Measurements from ENCODE around the gene ABCC8.

The ABCC8 gene

DNA sequence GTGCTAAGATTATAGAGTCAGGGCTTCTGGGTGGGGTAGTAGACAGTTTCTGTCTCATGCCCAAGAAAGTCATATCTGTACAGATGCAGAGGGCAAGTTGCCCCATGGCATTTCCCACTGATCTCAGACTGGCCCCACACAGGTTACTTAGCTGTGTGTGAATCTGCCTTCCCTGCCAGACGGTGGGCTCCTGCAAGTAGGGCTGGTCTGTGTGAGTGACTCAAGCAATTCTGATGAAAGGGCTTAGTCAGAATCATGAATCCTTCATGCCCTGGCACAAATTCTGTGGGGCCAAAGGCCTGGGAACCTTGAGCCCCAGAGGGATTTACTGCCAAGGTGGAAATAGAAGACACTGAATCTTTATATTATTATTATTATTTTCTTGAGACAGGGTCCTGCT lies 37.2 kb upstream of the ABCC8 start:
- TF ChIP-seq, protein P1, sequence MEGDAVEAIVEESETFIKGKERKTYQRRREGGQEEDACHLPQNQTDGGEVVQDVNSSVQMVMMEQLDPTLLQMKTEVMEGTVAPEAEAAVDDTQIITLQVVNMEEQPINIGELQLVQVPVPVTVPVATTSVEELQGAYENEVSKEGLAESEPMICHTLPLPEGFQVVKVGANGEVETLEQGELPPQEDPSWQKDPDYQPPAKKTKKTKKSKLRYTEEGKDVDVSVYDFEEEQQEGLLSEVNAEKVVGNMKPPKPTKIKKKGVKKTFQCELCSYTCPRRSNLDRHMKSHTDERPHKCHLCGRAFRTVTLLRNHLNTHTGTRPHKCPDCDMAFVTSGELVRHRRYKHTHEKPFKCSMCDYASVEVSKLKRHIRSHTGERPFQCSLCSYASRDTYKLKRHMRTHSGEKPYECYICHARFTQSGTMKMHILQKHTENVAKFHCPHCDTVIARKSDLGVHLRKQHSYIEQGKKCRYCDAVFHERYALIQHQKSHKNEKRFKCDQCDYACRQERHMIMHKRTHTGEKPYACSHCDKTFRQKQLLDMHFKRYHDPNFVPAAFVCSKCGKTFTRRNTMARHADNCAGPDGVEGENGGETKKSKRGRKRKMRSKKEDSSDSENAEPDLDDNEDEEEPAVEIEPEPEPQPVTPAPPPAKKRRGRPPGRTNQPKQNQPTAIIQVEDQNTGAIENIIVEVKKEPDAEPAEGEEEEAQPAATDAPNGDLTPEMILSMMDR (conservative IDR thresholded peaks at IDR 0.05; ENCODE audit: control insufficient read depth, insufficient read depth, low read depth, low read length): no peak
- H3K4me3 ChIP-seq (ENCODE audit: control insufficient read depth, low read depth, low read length): no peak overlapping the region
- DNase-seq (ENCODE audit: low read depth): peak; percentile 44

DNA sequence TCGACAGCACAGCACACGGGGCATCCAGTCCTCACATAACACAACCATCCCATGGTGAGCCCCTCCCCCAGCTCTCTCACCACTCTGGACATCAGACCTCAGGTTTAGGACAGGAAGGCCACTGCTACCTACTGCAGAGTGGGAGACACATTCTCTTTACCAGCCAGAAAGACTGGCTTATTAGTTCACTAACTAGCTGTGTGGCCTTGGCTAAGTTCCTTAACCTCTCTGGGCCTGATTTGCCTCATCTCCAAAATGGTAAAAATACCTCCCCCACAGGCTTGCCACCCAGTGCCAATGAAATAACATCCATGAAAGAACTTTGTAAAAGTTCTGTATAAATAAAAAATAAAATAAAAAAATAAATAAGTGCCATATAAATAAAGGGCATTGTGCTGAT lies 35.5 kb upstream of the ABCC8 start:
- DNase-seq (ENCODE audit: low read depth): no peak
- H3K4me3 ChIP-seq (ENCODE audit: control insufficient read depth, low read depth, low read length): no peak overlapping the region
- TF ChIP-seq, protein P1 (conservative IDR thresholded peaks at IDR 0.05; ENCODE audit: control insufficient read depth, insufficient read depth, low read depth, low read length): no peak

DNA sequence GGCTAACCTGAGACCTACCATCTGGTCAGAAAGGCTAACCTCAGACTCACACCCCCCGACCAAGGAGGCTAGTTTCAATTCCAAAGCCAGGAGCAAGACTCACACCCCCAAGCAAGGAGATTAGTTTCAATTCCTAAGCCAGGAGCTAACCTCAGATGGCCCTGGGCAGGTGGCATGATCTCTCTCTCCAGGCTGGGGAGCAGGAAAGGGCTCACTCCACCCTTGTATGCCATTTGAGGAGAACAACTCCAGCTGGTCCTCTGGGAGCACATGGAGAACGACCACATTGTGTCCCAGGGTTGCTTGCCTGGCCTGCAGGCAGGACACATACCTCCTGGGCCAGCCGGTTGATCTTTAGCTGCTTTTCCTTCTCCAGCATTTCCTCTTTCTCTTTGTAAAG lies 34.9 kb upstream of the ABCC8 start:
- no peak for DNase-seq (ENCODE audit: low read depth)
- TF ChIP-seq, protein P1 (conservative IDR thresholded peaks at IDR 0.05; ENCODE audit: control insufficient read depth, insufficient read depth, low read depth, low read length): no peak
- no peak overlapping the region for H3K4me3 ChIP-seq (ENCODE audit: control insufficient read depth, low read depth, low read length)

GRCh38 chr11:17510507-17511206 lies 34.0 kb upstream of the ABCC8 start:
- H3K4me3 ChIP-seq (ENCODE audit: control insufficient read depth, low read depth, low read length): no peak overlapping the region
- DNase-seq (ENCODE audit: low read depth): no peak
- TF ChIP-seq, protein P1 (conservative IDR thresholded peaks at IDR 0.05; ENCODE audit: control insufficient read depth, insufficient read depth, low read depth, low read length): no peak

- H3K4me3 ChIP-seq (ENCODE audit: control insufficient read depth, low read depth, low read length): no peak overlapping the region
- DNase-seq (ENCODE audit: low read depth): no peak
- TF ChIP-seq, protein P1 (conservative IDR thresholded peaks at IDR 0.05; ENCODE audit: control insufficient read depth, insufficient read depth, low read depth, low read length): no peak
Observed at GRCh38 chr11:17508791-17509190, 32.1 kb upstream of the ABCC8 start.

DNA sequence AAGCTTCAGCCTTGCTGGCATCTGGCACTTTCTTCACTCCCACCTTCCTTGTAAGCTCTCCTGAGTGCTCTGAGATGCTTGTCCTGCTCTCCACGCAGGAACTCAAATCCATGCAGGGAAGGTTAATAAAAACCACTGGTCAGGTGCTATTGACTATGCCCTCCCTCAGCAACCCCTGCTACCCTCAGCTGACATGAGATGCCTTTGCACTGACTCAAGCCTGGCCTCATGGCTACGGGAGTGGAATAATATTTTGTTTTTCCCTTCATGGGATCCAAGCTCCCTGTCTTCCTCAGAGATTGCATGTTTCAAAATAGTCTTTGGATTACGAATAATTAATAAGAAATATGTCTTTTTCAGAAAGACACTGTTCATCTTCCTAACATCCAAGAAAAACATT lies 31.7 kb upstream of the ABCC8 start:
- peak; percentile 10 for DNase-seq (ENCODE audit: low read depth)
- H3K4me3 ChIP-seq (ENCODE audit: control insufficient read depth, low read depth, low read length): no peak overlapping the region
- TF ChIP-seq, protein P1 (conservative IDR thresholded peaks at IDR 0.05; ENCODE audit: control insufficient read depth, insufficient read depth, low read depth, low read length): no peak

GRCh38 chr11:17507773-17508172 lies 31.1 kb upstream of the ABCC8 start:
- TF ChIP-seq, protein P1 (conservative IDR thresholded peaks at IDR 0.05; ENCODE audit: control insufficient read depth, insufficient read depth, low read depth, low read length): no peak
- no peak for DNase-seq (ENCODE audit: low read depth)
- H3K4me3 ChIP-seq (ENCODE audit: control insufficient read depth, low read depth, low read length): no peak overlapping the region

Measured in fibroblast of mammary gland (primary cell).